Activated B cell treated with CpG ODN at 0.5 μM for 24 hours (primary cell): ENCODE data around the gene TMEM125. TPM values are rescaled to one million over a fixed set of nuclear protein-coding genes. Genes with fewer than 3 reads are reported as not detected.

Experiments
- ATAC-seq: fragments of 200-7000 bp; cut with Tn5 transposase; one replicate; pipeline ENCODE4 v1.10.0; 2021; ENCODE audit warnings: low read depth, mild to moderate bottlenecking, moderate library complexity
- CTCF ChIA-PET: fragments of 350-600 bp; sonication (Branson Sonifier 250); formaldehyde crosslinking; loops from one replicate; lab custom pipeline; 2021; ENCODE audit warnings: antibody characterized with exemption; lab: Charles Lee
- POLR2A ChIA-PET: fragments of 350-600 bp; sonication (Branson Sonifier 250); formaldehyde crosslinking; loops from one replicate; lab custom pipeline; 2021; ENCODE audit warnings: antibody characterized with exemption; lab: Charles Lee
- DNase-seq: peaks from one replicate; pipeline ENCODE4 v3.0.0; 2022
- H3K27ac Mint-ChIP-seq: one replicate; pipeline ENCODE4 v1.8.0; 2020; ENCODE audit warnings: mixed read lengths
- H3K27me3 Mint-ChIP-seq: one replicate; pipeline ENCODE4 v1.8.0; 2021; ENCODE audit warnings: mixed read lengths
- H3K36me3 Mint-ChIP-seq: one replicate; pipeline ENCODE4 v1.8.0; 2021; ENCODE audit warnings: low read depth, mixed read lengths
- H3K4me1 Mint-ChIP-seq: one replicate; pipeline ENCODE4 v1.8.0; 2021; ENCODE audit warnings: mixed read lengths
- H3K4me3 Mint-ChIP-seq: one replicate; pipeline ENCODE4 v1.8.0; 2020; ENCODE audit warnings: mild to moderate bottlenecking, mixed read lengths
- H3K9me3 Mint-ChIP-seq: one replicate; pipeline ENCODE4 v1.8.0; 2020; ENCODE audit warnings: mixed read lengths
- CTCF ChIP-seq: fragments of 200-600 bp; IDR thresholded peaks from one replicate; pipeline ENCODE4 v1.8.0; 2022; ENCODE audit warnings: antibody characterized with exemption, mild to moderate bottlenecking
- intact Hi-C: fragments of 100-400 bp; cut with micrococcal nuclease; formaldehyde crosslinking; loops from one replicate; pipeline ENCODE4 v1.15.1; 2024
- total RNA-seq: library from RNA; stranded (reverse); gene quantifications from 2 replicates; pipeline ENCODE4 v1.2.3, GENCODE V29; 2022

The TMEM125 gene
- total RNA-seq, 1 donor from 2014 or later = not detected

DNA sequence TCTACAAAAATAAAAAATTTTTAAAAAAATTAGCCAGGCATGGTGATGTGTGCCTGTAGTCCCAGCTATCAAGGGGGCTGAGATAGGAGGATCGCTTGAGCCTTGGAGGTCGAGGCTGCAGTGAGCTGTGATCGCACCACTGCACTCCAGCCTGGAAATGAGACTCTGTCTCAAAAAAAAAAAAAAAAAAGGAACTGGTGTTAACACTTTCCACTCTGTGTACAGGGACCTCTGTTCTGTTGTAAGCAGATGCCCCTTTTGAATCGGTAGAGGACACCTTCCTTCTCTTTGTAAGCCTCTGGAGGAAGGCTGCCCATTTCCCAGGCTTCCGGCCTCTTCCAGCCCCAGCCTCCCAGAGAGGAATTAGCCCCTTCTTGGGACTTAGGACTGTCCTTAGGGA is 22.9 kb downstream of the TMEM125 start:
- ChIA-PET CTCF (no interaction called here), POLR2A (interaction anchor here (0.7 kb wide), 1 partner anchor 1737 kb away, joined by 5 read pairs; no protein-coding TSS in a partner anchor)
- H3K4me3 Mint-ChIP-seq = no peak overlapping the region
- ATAC-seq (no peak), DNase-seq (no peak)
- no peaks in the 10 kb centered on the region for H3K9me3 Mint-ChIP-seq
- no peaks in the 10 kb centered on the region for H3K4me1 Mint-ChIP-seq
- no peaks in the 10 kb centered on the region for H3K36me3 Mint-ChIP-seq
- no peak overlapping the region for H3K27ac Mint-ChIP-seq
- intact Hi-C loops = no loop called here
- H3K27me3 Mint-ChIP-seq = no peaks in the 10 kb centered on the region
- no peak for TF ChIP-seq CTCF

DNA sequence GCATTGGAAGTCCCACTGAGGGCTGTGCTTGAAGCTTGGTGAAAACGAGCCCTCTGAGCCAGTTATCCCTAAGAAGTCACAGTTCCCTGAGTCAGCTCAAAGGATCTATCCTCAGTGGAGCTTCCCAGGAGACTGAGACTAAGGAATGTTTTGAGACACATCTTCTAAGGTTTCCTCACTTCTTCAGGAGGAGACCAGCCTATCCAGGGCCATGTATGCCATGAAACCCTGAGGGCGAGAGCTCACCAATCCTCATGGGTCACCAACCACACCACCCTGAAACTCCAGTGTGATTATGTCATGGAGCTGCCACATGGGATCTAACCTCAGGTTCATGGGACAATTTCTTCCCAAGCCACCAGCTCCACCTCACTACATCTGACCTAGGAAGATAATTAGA is 23.4 kb downstream of the TMEM125 start:
- no peak overlapping the region for H3K4me3 Mint-ChIP-seq
- no peak for ATAC-seq
- DNase-seq = no peak
- CTCF ChIA-PET = no interaction called here
- no peaks in the 10 kb centered on the region for H3K27me3 Mint-ChIP-seq
- POLR2A ChIA-PET = no interaction called here
- no peaks in the 10 kb centered on the region for H3K36me3 Mint-ChIP-seq
- no peak for TF ChIP-seq CTCF
- intact Hi-C loops = no loop called here
- no peak overlapping the region for H3K27ac Mint-ChIP-seq
- H3K9me3 Mint-ChIP-seq = no peaks in the 10 kb centered on the region
- no peaks in the 10 kb centered on the region for H3K4me1 Mint-ChIP-seq

GRCh38 chr1:43293896-43294760 is 24.3 kb downstream of the TMEM125 start:
- Mint-ChIP-seq H3K9me3 (no peaks in the 10 kb centered on the region), H3K27me3 (no peaks in the 10 kb centered on the region), H3K4me1 (no peaks in the 10 kb centered on the region), H3K4me3 (no peak overlapping the region), H3K27ac (no peak overlapping the region), H3K36me3 (no peaks in the 10 kb centered on the region)
- CTCF ChIA-PET = no interaction called here
- DNase-seq (no peak), ATAC-seq (no peak)
- POLR2A ChIA-PET = no interaction called here
- no peak for TF ChIP-seq CTCF
- intact Hi-C loops = no loop called here

- Mint-ChIP-seq H3K36me3 (no peaks in the 10 kb centered on the region), H3K9me3 (no peaks in the 10 kb centered on the region), H3K27ac (no peak overlapping the region), H3K27me3 (no peaks in the 10 kb centered on the region), H3K4me3 (no peak overlapping the region), H3K4me1 (no peaks in the 10 kb centered on the region)
- no peak for TF ChIP-seq CTCF
- ATAC-seq = no peak
- no peak for DNase-seq
- POLR2A ChIA-PET = no interaction called here
- intact Hi-C loops = no loop called here
- CTCF ChIA-PET = no interaction called here
Measured at GRCh38 chr1:43294761-43295160, 25.0 kb downstream of the TMEM125 start.

DNA sequence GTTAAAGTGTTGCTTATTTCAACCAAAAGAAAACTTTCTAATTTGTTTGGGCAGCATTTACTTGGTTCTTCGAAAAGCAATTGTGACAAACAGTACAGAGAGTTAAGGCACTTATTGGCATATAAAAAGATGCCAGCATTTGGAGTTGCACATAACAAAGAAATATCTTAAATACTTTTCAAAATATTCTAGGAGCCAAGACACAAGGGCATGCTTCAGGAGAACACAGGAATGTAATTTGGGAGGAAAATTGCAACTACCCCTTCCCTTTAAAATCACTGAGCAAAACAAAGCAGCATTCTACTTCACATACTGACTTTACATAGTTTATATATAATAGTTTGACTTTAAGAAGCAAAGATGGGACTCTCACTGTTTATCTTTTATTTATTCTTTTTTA is 26.4 kb downstream of the TMEM125 start:
- Mint-ChIP-seq H3K27ac (no peak overlapping the region), H3K27me3 (no peaks in the 10 kb centered on the region), H3K36me3 (no peaks in the 10 kb centered on the region), H3K4me3 (no peak overlapping the region), H3K4me1 (no peaks in the 10 kb centered on the region), H3K9me3 (no peaks in the 10 kb centered on the region)
- no peak for TF ChIP-seq CTCF
- no peak for DNase-seq
- CTCF ChIA-PET = no interaction called here
- no peak for ATAC-seq
- intact Hi-C loops = no loop called here
- POLR2A ChIA-PET = no interaction called here
